H1 (cell line): ENCODE data around the gene SRCIN1.
"Not testable (repeated sequence)": the region's sequence is repeated elsewhere in the genome, so short reads cannot be mapped to it uniquely, and the experiment has no call there.

Experiments
- ASH2L ChIP-seq: fragments of 200-600, 300-600 bp; sonication (generic); IDR thresholded peaks from one replicate; pipeline ENCODE4 v1.7.1; 2017; ENCODE audit warnings: low read length
- EP300 ChIP-seq, 2 experiments: IDR thresholded peaks; 1 replicate in 1 of 2; 2 replicates in 1 of 2; pipeline ENCODE4 v1.6.1; 2011 to 2012; ENCODE audit warnings: low read depth in 2 of 2, low read length in 2 of 2, mild to moderate bottlenecking in 2 of 2, borderline replicate concordance in 1 of 2, inconsistent platforms in 1 of 2, moderate library complexity in 1 of 2
- GABPA ChIP-seq: IDR thresholded peaks from 2 replicates; pipeline ENCODE4 v1.6.1; 2011; ENCODE audit warnings: mild to moderate bottlenecking, low read length, moderate library complexity, borderline replicate concordance; ENCODE audit not compliant: insufficient read depth
- GTF2F1 ChIP-seq: IDR thresholded peaks from 2 replicates; pipeline ENCODE4 v1.6.1; 2012; ENCODE audit warnings: low read depth, low read length, improper control_type of control experiment, borderline replicate concordance
- POLR2A ChIP-seq, 2 experiments: IDR thresholded peaks; 1 replicate in 1 of 2; 2 replicates in 1 of 2; pipeline ENCODE4 v1.6.1; 2011; ENCODE audit warnings: low read depth in 2 of 2, low read length in 2 of 2, mild to moderate bottlenecking in 2 of 2; ENCODE audit errors: control extremely low read depth in 1 of 2
- RFX5 ChIP-seq: IDR thresholded peaks from 2 replicates; pipeline ENCODE4 v1.6.1; 2011; ENCODE audit warnings: low read depth, low read length, improper control_type of control experiment, borderline replicate concordance
- SUZ12 ChIP-seq: fragments of 200-600 bp; sonication (generic); IDR thresholded peaks from 2 replicates; pipeline ENCODE4 v1.6.1; 2012; ENCODE audit warnings: mild to moderate bottlenecking, inconsistent platforms, low read length, moderate library complexity, mixed read lengths
- TF ChIP-seq, protein P1 (sequence below), 3 experiments: IDR thresholded peaks; 1 replicate in 2 of 3; 2 replicates in 1 of 3; pipeline versions ENCODE4 v1.5.1 to v1.6.1; 2011; ENCODE audit warnings: low read length in 3 of 3, mild to moderate bottlenecking in 3 of 3, inconsistent platforms in 2 of 3, low read depth in 1 of 3, moderate library complexity in 1 of 3; ENCODE audit not compliant: insufficient read depth in 1 of 3; ENCODE audit errors: control extremely low read depth in 1 of 3
- TF ChIP-seq, protein P2 (sequence below): IDR thresholded peaks from 2 replicates; pipeline ENCODE4 v1.6.1; 2011; ENCODE audit warnings: low read depth, mild to moderate bottlenecking, low read length; ENCODE audit not compliant: insufficient read depth

- TF ChIP-seq, protein P1, sequence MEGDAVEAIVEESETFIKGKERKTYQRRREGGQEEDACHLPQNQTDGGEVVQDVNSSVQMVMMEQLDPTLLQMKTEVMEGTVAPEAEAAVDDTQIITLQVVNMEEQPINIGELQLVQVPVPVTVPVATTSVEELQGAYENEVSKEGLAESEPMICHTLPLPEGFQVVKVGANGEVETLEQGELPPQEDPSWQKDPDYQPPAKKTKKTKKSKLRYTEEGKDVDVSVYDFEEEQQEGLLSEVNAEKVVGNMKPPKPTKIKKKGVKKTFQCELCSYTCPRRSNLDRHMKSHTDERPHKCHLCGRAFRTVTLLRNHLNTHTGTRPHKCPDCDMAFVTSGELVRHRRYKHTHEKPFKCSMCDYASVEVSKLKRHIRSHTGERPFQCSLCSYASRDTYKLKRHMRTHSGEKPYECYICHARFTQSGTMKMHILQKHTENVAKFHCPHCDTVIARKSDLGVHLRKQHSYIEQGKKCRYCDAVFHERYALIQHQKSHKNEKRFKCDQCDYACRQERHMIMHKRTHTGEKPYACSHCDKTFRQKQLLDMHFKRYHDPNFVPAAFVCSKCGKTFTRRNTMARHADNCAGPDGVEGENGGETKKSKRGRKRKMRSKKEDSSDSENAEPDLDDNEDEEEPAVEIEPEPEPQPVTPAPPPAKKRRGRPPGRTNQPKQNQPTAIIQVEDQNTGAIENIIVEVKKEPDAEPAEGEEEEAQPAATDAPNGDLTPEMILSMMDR (IDR thresholded peaks at IDR 0.05; ENCODE audit: control extremely low read depth in 1 of 3, insufficient read depth in 1 of 3, low read depth in 1 of 3, low read length in 3 of 3), result not testable (repeated sequence)
- TF ChIP-seq, protein P2, sequence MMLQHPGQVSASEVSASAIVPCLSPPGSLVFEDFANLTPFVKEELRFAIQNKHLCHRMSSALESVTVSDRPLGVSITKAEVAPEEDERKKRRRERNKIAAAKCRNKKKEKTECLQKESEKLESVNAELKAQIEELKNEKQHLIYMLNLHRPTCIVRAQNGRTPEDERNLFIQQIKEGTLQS, result not testable (repeated sequence)
- TF ChIP-seq ASH2L; SUZ12; GTF2F1; POLR2A (IDR thresholded peaks at IDR 0.05; ENCODE audit: control extremely low read depth in 1 of 2, low read depth in 2 of 2, low read length in 2 of 2); GABPA; EP300 (IDR thresholded peaks at IDR 0.05; ENCODE audit: borderline replicate concordance in 1 of 2, low read depth in 2 of 2, low read length in 2 of 2); RFX5: not testable (repeated sequence)
Observed at GRCh38 chr17:38624782-38625355, 19.1 kb upstream of the SRCIN1 start.
